ENCODE measurements around the gene SLC7A10.
A peak's percentile ranks its signal among the peaks of the same experiment; 100 is the strongest.

SLC7A10 gene

DNA sequence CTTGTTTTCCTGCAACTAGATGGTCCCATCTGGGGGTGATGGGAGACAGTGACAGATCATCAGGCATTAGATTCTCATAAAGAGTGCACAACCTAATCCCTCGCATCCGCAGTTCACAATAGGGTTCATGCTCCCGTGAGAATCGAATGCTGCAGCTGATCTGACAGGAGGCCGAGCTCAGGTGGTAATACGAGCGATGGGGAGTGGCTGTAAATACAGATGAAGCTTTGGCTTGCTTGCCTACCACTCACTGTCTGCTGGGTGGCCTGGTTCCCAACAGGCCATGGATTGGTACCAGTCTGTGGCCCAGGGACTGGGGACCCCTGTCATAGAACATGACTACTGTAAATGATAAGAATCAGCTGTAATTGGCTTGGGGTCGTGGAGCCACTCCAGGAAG, 65.8 kb downstream of the SLC7A10 start:
- DNase-seq = no peak
- H3K4me2 ChIP-seq (ENCODE audit: low read depth, low read length) = peak overlapping the region; percentile 33; the same call in 1 of the 2 replicates
- TF ChIP-seq EZH2 (optimal IDR thresholded peaks at IDR 0.05; ENCODE audit: low read depth, low read length) (no peak), EZH2phosphoT487 (IDR thresholded peaks at IDR 0.05; ENCODE audit: low read length) (no peak)
- H3K9me3 ChIP-seq (replicated peaks; ENCODE audit: insufficient read depth, low read length) = no peaks in the 10 kb centered on the region
- H3F3A ChIP-seq (ENCODE audit: insufficient read depth, low read length) = no peaks in the 10 kb centered on the region
- no peak overlapping the region for H3K9ac ChIP-seq (ENCODE audit: low read length)
- H3K4me3 ChIP-seq (ENCODE audit: low read length) = no peak overlapping the region
- H3K27me3 ChIP-seq (replicated peaks; ENCODE audit: insufficient read depth, low read length) = no peaks in the 10 kb centered on the region
- no peak overlapping the region for H3K27ac ChIP-seq (ENCODE audit: low read length)
- 0 out of 2 replicates have a peak, but pooled peaks cover 6% of the 10 kb centered on the region for H3K4me1 ChIP-seq (ENCODE audit: low read length)
- H4K20me1 ChIP-seq (ENCODE audit: insufficient read depth, low read length) = no peaks in the 10 kb centered on the region
- H2AFZ ChIP-seq (ENCODE audit: low read length) = peak overlapping the region; percentile 45; the same call in 1 of the 2 replicates
- no peaks in the 10 kb centered on the region for H3K36me3 ChIP-seq (replicated peaks; ENCODE audit: insufficient read depth, low read length)
- H3K9me2 ChIP-seq (replicated peaks; ENCODE audit: insufficient read depth, low read length) = no peaks in the 10 kb centered on the region
- H3K79me2 ChIP-seq (ENCODE audit: low read length) = no peaks in the 10 kb centered on the region

- no peak for DNase-seq
- TF ChIP-seq EZH2 (optimal IDR thresholded peaks at IDR 0.05; ENCODE audit: low read depth, low read length) = no peak
- TF ChIP-seq, protein P1, sequence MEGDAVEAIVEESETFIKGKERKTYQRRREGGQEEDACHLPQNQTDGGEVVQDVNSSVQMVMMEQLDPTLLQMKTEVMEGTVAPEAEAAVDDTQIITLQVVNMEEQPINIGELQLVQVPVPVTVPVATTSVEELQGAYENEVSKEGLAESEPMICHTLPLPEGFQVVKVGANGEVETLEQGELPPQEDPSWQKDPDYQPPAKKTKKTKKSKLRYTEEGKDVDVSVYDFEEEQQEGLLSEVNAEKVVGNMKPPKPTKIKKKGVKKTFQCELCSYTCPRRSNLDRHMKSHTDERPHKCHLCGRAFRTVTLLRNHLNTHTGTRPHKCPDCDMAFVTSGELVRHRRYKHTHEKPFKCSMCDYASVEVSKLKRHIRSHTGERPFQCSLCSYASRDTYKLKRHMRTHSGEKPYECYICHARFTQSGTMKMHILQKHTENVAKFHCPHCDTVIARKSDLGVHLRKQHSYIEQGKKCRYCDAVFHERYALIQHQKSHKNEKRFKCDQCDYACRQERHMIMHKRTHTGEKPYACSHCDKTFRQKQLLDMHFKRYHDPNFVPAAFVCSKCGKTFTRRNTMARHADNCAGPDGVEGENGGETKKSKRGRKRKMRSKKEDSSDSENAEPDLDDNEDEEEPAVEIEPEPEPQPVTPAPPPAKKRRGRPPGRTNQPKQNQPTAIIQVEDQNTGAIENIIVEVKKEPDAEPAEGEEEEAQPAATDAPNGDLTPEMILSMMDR (IDR thresholded peaks at IDR 0.05; ENCODE audit: low read length) = no peak
- TF ChIP-seq EZH2phosphoT487 (IDR thresholded peaks at IDR 0.05; ENCODE audit: low read length) = no peak
- Histone ChIP-seq H3F3A (ENCODE audit: insufficient read depth, low read length) (no peaks in the 10 kb centered on the region), H3K4me2 (ENCODE audit: low read depth, low read length) (no peak overlapping the region), H3K36me3 (replicated peaks; ENCODE audit: insufficient read depth, low read length) (no peaks in the 10 kb centered on the region), H3K4me1 (ENCODE audit: low read length) (0 out of 2 replicates have a peak, but pooled peaks cover 6% of the 10 kb centered on the region), H3K27ac (ENCODE audit: low read length) (no peak overlapping the region), H3K27me3 (replicated peaks; ENCODE audit: insufficient read depth, low read length) (no peaks in the 10 kb centered on the region), H3K79me2 (ENCODE audit: low read length) (no peaks in the 10 kb centered on the region), H3K9ac (ENCODE audit: low read length) (no peak overlapping the region), H3K9me3 (replicated peaks; ENCODE audit: insufficient read depth, low read length) (no peaks in the 10 kb centered on the region), H2AFZ (ENCODE audit: low read length) (no peak overlapping the region), H3K4me3 (ENCODE audit: low read length) (no peak overlapping the region), H4K20me1 (ENCODE audit: insufficient read depth, low read length) (no peaks in the 10 kb centered on the region), H3K9me2 (replicated peaks; ENCODE audit: insufficient read depth, low read length) (no peaks in the 10 kb centered on the region)
Observed at GRCh38 chr19:33159149-33159548, 66.5 kb downstream of the SLC7A10 start.

Measured in MM.1S (cell line).